GM21367 (cell line): ENCODE results near the gene MRPL42.
"Not testable (repeated sequence)": the region's sequence is repeated elsewhere in the genome, so short reads cannot be mapped to it uniquely, and the experiment has no call there.

Experiments used
- ATAC-seq: cut with Tn5 transposase; IDR thresholded peaks from one replicate; pipeline ENCODE4 v1.9.1; 2021; ENCODE audit not compliant: unreplicated experiment

MRPL42 gene

DNA sequence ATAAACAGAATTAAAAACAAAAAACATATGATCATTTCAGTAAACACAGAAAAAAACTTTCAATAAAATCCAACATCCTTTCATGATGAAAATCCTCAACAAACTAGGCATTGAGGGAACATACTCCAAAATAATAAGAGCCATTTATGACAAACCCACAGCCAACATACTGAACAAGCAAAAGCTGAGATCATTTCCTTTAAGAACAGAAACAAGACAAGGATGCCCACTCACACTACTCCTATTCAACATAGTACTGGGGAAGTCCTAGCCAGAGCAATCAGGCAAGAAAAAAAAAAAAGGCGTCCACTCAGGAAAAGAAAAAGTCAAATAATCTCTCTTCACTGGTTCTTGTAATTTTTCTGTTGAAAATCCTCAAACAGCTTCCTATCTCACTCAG, 30.1 kb downstream of the MRPL42 start:
- no peak for ATAC-seq

GRCh38 chr12:93498813-93499212, 31.5 kb downstream of the MRPL42 start:
- ATAC-seq, result not testable (repeated sequence)

- ATAC-seq, result no peak
Measured at GRCh38 chr12:93500201-93500600, 32.9 kb downstream of the MRPL42 start.

DNA sequence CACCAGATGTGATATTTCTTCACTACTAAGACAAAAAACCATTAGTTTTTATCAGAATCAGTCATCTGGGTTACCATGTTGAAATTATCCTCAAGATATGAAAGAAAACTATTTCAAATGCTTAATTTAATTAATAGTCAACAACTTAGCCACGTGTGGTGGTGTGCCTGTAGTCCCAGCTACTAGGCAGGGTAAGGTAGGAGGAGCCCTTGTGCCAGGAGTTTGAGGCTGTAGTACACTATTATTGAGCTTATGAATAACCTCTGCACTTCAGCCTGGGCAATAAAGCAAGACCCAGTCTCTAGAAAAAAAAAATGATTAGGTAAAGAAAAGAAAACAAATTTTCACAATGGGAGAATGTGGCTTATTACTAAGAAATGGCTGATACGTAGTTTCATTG, 33.4 kb downstream of the MRPL42 start:
- ATAC-seq, result no peak

DNA sequence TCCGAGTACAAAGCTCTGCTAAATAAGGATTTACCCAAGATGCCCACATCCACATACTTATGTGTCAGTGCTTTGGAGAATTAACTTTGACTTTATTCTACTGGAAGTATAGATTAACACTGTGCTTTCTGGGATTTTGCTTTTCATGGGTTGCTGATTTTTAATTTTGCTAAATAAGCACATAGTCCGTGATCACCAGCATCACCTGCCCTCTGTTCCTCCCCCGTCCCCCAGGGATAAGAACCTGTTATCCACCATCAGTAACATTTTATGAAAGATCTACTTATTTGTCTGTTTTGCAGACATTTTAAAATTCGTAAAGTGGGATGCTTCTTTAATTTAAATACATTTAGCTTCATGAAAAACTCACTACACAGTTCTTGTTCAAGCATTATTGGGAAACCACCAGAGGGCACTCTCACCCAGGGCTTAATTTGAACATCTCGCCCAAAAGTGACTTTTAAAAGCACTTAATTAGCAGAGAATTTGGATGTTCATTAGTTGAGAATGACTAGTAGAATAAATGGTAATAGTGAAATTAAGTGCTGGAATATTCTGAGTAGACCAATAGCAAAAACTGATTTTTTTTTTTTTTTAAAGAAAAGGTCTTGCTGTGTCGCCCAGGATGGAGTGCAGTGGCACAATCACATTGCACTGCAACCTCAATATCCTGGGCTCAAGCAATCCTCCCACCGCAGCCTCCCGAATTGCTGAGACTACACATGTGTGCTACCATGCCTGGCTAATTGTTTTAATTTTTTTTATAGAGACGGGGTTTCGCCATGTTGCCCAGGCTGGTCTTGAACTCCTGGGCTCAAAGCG, 35.7 kb downstream of the MRPL42 start:
- no peak for ATAC-seq

DNA sequence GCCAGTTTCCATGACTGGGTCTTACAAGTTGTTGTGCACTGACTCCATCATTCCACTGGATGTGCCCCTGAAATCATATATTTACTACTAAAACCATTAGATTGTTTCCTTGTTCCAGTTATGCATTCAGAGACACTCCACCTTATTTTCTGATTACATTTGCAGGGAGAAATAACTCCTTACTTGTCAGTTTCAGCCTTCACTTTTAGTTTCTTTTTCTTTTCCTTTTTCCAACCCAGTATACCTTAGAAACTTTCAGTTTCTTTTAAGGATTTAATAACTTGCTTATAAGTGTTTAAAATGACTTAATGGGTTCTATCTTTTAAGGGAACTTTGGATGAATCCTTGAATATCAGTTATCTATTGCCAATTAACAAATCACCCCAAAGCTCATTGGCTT, 39.9 kb downstream of the MRPL42 start:
- ATAC-seq, result no peak

GRCh38 chr12:93509506-93509905, 42.2 kb downstream of the MRPL42 start:
- ATAC-seq, result no peak

GRCh38 chr12:93514853-93515252, 47.5 kb downstream of the MRPL42 start:
- no peak for ATAC-seq

DNA sequence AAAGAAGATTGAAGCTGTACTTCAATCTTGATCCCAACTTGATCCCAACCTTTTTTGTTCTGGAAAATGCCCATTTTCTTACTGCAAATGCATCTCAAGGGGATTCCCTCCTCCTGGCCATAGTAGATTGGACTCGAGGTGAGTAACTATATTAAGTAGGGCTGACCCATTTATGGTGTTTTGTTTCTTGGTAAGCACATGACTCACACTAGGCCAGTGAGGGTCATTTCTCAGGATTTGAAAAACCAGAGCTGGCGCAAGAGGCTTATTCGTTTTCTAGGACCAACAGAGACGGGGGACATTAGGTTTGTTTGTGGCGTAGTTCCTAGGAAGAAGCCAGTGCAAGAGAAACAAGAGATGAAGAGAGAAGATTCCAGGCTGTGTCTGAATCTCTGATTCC, 51.4 kb downstream of the MRPL42 start:
- ATAC-seq, result no peak

GRCh38 chr12:93519859-93520258, 52.5 kb downstream of the MRPL42 start:
- no peak for ATAC-seq

- ATAC-seq, result no peak
Measured at GRCh38 chr12:93520454-93520853, 53.1 kb downstream of the MRPL42 start.

DNA sequence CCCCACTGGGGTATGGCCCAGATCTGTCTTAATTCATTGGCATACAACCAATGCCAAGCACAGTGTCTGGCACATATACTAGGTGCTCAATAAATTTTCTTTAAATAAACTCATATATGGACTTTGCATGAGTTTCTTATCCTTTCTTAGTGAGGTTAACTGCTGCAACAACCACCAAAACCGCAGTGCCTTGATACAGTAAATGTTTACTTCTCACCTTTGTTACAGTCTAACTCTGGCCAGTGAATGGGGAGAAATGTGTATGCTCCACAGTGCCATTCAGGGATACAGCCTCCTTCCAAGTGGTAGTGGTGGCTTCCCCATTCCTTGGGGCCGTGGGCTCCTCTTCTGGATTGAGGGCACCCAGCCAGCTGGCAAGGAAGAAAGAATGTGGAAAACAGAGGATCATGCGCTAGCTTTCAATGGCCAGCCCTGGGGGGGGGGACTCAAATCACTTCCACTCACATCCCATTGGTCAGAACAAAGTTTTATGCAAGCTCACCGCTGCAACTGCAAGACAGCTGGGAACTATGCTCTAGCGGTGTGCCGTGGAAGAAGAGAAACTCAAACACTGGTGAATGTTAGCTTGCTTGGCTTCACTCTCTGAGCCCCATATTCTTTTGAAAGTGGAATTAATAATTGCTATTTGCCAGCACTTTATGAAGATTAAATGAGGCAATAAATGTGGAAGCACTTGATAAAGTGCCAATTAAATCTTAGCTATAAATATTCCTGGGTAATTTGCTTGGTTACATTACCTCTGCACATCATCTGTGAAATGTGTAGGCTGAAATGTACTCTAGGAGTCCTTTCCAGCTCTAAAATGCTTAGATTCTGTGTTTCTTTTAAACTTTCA, 54.1 kb downstream of the MRPL42 start:
- no peak for ATAC-seq

- no peak for ATAC-seq
Measured at GRCh38 chr12:93524386-93525133, 57.2 kb downstream of the MRPL42 start.

DNA sequence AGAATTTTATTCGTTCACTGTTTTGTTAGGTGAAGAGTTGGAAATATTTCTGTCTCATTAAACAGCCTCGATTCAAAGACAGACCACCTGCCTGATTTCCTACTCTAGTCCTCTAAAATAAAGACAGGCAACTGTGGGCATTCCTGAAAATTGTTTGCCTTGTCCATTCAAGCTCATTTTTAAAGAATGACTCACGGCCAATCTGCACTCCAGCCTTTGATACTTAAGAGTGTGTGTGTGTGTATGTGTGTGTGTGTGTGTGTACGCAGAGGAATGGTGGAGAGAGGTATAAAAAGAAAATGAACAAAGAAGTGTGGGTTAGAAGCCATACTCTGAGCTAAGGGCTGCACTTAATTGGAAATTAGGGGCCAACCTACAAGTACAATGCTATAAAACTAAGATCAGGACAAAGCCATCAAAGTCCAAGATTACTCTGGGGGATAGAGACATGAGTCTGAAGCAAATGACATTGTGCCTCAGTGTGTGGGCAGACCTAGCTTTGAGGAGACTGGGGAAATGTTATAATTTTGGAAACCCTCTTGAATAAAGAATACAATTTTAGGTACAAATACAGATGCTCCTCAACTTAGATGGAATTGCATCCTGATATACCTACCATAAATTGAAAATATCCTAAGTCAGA, 59.6 kb downstream of the MRPL42 start:
- no peak for ATAC-seq

- ATAC-seq, result no peak
Measured at GRCh38 chr12:93530358-93530757, 63.0 kb downstream of the MRPL42 start.

GRCh38 chr12:93533310-93533709, 66.0 kb downstream of the MRPL42 start:
- ATAC-seq, result no peak

DNA sequence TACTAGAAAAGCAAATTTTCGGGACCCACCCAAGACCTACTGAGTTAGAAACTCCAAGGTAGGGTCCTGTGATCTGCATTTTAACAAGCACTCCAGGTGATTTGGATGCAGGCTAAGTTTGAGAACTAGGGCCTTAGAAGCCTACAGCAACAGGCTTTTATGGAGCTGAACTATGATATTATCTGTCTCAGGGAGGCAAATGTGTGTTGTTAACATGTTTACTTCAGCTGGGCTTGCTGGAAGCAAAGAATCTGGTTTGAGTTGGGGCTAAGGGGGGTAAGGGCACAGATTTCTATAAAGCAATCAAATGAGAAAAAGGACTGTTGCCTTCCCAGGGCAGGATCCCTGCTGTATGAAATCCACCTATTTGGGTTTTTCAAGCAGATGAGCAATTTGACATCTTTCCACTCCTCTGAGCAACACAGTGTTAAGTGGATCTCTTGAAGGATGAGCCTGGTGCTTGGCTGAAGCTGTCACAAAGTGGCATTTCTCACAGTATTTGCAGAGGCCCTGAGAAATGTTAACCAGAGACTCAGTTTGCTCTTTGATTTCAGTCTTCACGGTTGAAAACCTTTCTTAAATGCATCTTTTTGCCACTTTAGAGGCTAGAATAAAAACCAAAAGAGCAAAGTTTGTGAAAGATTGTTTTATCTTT, 68.9 kb downstream of the MRPL42 start:
- ATAC-seq, result peak; percentile 23

DNA sequence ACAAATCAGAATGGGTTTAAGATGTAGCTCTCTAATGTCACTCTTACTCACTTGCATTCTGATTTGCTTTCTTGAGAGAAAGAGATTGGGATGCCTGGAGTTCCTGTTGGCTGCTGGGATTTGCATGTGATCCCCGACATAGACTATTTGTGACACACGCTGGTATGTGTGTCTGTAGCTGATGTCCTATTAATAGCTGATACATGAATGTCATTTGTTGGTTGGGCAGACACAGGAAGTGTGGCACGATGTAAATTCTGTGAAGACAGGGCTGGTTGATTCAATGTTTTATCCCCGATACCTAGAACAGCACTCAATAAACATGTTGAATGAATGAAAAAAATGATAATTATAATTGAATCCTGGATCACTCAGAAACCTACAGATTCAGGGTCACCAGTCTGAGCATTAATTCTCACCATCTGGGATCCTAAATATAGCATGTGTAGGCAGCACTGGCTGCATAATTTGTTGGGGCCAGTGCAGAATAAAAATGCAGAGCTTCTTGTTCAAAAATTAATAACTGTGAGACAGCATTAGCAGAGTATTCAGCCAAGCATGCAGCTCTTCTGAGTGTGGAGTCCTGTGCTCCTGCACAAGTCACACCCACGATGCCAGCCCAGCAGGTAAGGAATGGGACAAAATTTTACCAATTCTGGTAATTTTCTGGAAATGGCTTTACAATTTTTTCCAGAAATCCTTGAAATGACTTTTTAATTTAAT, 69.6 kb downstream of the MRPL42 start:
- peak; percentile 86 for ATAC-seq

DNA sequence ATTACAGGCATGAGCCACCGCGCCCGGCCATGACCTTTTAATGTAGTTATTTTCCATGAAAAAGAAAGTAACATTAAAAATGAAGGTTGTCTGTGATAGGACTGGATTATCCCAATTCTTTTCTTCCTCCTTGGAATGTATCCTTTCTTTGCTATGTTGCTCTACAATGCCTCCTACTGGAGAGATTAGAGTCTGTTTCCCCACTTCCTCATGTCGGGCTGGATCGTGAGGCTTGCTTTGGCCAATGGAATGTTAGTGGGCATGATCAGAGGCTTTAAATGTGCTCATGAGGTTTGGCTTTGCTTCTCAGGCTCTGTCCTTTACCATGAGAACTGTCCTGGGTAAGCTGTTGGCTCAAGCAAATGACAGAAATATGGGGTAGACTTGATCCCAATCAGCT, 70.5 kb downstream of the MRPL42 start:
- no peak for ATAC-seq

GRCh38 chr12:93539821-93540220, 72.5 kb downstream of the MRPL42 start:
- ATAC-seq, result no peak
